Prostate gland (tissue), 2 donors: ENCODE measurements around the gene CNTNAP3. TPM values are rescaled to one million over a fixed set of nuclear protein-coding genes. Genes with fewer than 3 reads are reported as not detected.
"Not testable (repeated sequence)": the region's sequence is repeated elsewhere in the genome, so short reads cannot be mapped to it uniquely, and the experiment has no call there.

ENCODE experiments used
- DNase-seq: peaks from one replicate; pipeline ENCODE4 v3.0.0-alpha.2; 2019; ENCODE audit warnings: low spot score
- H3K27ac ChIP-seq, 2 donors: fragments of 200-600 bp; sonication (generic); 2 replicates each; pipeline ENCODE4 v1.5.1; 2017 to 2019
- H3K27me3 ChIP-seq: fragments of 200-600 bp; sonication (generic); replicated peaks from 2 replicates; pipeline ENCODE4 v1.5.1; 2019; ENCODE audit not compliant: insufficient read depth
- H3K36me3 ChIP-seq, 2 donors: fragments of 200-600 bp; sonication (generic); 1 replicate in 1 of 2; 2 replicates in 1 of 2; pipeline versions ENCODE4 v1.5.1 to v1.8.1; 2017 to 2019
- H3K4me1 ChIP-seq: fragments of 200-600 bp; sonication (generic); replicated peaks from 2 replicates; pipeline ENCODE4 v1.5.1; 2019
- H3K4me3 ChIP-seq, 2 donors: fragments of 200-600 bp; sonication (generic); 2 replicates each; pipeline ENCODE4 v1.5.1; 2017 to 2019
- H3K9me3 ChIP-seq: fragments of 200-600 bp; sonication (generic); 2 replicates; pipeline ENCODE4 v1.5.1; 2017
- whole genome bisulfite sequencing: methylation state at CpG from one replicate; pipeline ENCODE4 v1.1.5; 2018; 5-methylcytosine and 5-hydroxymethylcytosine counted together
- intact Hi-C: fragments of 100-400 bp; cut with DNase I; formaldehyde crosslinking; loops from one replicate; pipeline ENCODE4 v1.14.2; 2022
- small RNA-seq, 2 donors: library from RNA; depleted of rRNA; stranded (forward); fragments of <200 nt; gene quantifications; one replicate each; pipeline ENCODE3, GENCODE V24; 2016
- total RNA-seq, 2 donors: library from RNA; depleted of rRNA; stranded (reverse); fragments of >200 nt; gene quantifications; one replicate each; pipeline ENCODE4 v1.1.0, GENCODE V29; 2016

The CNTNAP3 gene
- total RNA-seq, 2 donors from 2014 or later = 8.2 to 8.3 TPM

DNA sequence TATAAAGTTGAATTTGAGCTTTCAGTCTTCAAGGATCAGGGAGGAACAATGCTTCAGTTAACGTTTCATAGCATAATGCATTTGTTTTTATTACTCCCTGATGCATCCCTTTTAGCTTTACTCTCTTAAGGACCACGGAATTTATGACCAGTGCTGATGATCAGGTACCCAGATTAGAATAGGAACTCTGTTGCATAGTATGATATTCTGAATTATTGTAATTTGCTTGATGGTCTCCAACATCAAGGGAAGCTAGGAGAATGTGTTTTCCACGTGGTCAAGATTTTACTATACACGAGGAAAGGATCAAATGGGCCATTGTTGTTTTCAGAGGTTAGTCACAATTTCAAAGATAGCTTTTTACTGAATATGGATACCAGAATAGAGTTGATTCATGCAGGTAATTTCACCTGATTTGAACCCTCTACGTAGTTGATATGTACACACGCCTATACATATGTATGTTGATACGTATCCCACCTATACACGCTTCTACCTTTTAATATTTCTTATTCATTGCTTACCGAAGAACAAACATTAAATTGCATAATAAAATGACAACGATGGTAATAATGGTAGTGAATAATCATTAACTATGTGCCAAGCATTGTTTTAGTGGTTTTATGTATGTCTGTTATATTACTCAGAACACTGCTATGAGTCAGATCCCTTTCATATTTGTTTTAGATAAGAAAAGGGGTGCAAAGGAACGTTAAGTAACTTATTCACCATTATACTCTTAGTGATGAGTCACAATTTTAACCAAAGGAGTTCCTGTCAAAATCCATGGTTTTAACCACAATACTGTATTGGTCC is 257.6 kb downstream of the CNTNAP3 start:
- DNase-seq, H3K27me3 ChIP-seq, intact Hi-C loops, H3K4me3 ChIP-seq, H3K9me3 ChIP-seq, H3K36me3 ChIP-seq, H3K27ac ChIP-seq, H3K4me1 ChIP-seq: not testable (repeated sequence)
- 48% methylated on average over 9 of the region's 11 CpGs for WGBS

- DNase-seq, intact Hi-C loops, H3K4me3 ChIP-seq, H3K27ac ChIP-seq, H3K9me3 ChIP-seq, H3K27me3 ChIP-seq, H3K4me1 ChIP-seq, H3K36me3 ChIP-seq: not testable (repeated sequence)
- WGBS = 77% methylated on average over 5 of the region's 5 CpGs
These were observed 259.1 kb downstream of the CNTNAP3 start for GRCh38 chr9:39028855-39029254.

DNA sequence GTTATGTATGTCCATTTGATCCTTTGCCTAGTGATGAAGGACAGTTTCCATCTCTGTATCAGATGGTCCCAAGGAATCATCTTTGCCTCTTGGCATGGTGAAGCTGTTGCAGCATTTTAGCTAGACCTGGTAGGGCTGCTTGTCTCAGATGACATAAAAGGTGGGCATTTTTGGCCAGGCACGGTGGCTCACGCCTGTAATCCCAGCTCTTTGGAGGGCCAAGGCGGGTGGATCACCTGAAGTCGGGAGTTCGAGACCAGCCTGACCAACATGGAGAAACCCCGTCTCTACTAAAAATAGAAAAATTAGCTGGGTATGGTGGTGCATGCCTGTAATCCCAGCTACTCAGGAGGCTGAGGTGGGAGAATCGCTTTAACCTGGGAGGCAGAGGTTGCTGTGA is 259.8 kb downstream of the CNTNAP3 start:
- intact Hi-C loops = not testable (repeated sequence)
- 91% methylated on average over 7 of the region's 7 CpGs for WGBS

DNA sequence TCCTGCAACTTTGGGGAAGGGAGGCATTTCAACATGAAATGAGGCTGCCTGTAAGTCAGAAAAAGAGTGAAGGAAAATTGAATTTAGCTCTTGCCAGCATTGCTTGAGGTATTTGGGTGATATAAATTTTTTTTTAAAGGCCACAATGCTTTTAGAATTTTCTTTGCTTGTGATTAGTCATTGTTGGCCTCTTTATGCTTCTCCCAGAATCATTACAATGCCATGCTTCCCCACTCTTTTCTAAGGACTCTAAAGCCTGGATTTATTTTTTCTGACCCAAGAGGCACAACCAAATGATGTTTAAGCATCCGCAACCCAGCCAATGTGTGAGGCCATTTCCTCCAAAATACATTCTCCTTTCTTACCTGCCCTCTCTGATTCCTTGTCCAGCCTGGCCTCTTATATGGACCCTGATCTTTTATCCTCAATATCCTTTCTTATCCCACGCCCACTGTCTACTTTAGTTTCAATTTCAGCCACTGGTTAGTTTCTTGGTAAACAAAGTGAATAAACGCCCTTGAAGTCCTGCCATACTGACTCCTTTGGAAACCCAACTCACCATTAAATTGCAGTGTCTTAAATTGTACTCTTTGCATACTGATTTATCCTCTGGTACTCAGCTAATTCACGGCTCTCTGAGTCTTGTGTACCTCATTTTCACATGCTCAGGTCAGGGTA is 261.9 kb downstream of the CNTNAP3 start:
- H3K27me3 ChIP-seq, H3K9me3 ChIP-seq, H3K27ac ChIP-seq, H3K36me3 ChIP-seq, H3K4me1 ChIP-seq, DNase-seq, H3K4me3 ChIP-seq, intact Hi-C loops: not testable (repeated sequence)
- 76% methylated on average over 4 of the region's 4 CpGs for WGBS

More for the DNA sequence above, 259.8 kb downstream of the CNTNAP3 start:
- not testable (repeated sequence) for H3K4me1 ChIP-seq, H3K36me3 ChIP-seq, DNase-seq, H3K4me3 ChIP-seq, H3K27ac ChIP-seq, H3K27me3 ChIP-seq, H3K9me3 ChIP-seq

Small RNA genes lying within 50 kb of the gene (small RNA-seq; reads per million reads assigned to genes)
- gene RN7SL640P = 0 reads per million in 2 donors

Other genes starting within 250 kb of the CNTNAP3 start
- gene SPATA31A1, start 67.5 kb upstream of the CNTNAP3 start, total RNA-seq = under 1 TPM in 1 of 2 donors, not detected in 1; 0.51 TPM